GM19324 (cell line): ENCODE measurements around the gene PLK5.

Source experiments
- ATAC-seq: cut with Tn5 transposase; IDR thresholded peaks from one replicate; pipeline ENCODE4 v1.9.1; 2021; ENCODE audit warnings: mild to moderate bottlenecking, moderate library complexity; ENCODE audit not compliant: unreplicated experiment, low FRiP score

Gene PLK5

DNA sequence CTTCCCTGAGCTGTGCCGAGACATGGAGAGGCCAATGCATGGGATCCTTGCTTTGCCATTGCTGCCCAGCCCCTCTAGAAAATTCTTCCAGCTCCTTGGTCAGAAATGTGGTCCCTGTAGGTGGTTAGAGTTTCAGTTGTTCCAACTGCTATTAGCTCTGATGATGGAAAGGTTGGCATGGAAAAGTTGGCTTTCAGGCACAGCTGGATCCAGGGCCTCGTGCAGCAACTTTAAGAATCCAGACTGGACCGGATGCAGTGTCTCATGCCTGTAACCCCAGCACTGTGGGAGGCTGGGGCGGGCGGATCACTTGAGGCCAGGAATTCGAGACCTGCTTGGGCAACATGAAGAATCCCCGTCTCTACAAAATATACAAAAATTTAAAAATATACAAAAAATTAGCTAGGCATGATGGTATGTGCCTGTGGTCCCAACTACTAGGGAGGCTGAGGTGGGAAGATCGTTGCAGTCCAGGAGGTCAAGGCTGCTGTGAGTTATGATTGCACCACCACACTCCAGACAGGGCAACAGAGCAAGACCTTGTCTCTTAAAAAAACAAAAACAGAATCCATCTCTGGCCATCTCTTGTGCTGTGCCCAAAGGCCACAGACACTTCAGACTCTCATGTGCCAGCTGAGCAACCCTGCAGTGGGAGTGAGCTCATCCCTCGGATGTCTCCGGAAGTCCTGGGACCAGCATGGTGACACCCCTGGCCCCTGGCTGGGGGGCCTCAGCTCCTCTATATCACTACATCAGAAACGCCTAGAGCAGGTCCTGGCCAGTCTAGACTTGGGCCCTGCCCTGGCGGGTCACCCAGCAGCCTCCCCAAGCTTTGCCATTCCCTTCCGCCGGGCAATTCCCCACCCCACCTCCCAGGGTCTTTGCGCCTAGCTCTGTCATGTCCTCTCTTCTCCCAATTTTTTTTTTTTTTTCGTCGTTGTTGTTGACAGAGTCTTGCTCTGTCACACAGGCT lies 27.5 kb downstream of the PLK5 start:
- ATAC-seq: no peak

DNA sequence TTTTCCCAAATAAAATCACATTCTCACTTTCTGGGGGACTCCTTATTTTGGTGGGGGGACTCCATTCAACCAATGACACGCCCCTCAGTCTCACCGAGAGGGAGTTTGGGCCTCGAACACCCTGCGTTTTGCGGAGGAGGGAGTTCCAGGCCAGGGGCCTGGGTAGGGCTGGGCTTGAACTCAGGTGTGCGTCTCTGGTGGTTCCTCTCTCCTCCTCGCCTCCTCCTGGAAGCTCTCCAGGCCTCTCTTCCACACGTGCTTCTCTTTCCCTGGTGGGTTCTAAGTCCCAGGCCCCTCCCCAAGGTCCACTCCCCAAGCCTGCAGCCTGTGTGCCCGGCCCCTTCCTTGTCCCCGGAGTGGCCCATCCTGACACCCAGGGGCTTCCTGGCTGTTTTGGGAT lies 29.5 kb downstream of the PLK5 start:
- ATAC-seq: no peak

DNA sequence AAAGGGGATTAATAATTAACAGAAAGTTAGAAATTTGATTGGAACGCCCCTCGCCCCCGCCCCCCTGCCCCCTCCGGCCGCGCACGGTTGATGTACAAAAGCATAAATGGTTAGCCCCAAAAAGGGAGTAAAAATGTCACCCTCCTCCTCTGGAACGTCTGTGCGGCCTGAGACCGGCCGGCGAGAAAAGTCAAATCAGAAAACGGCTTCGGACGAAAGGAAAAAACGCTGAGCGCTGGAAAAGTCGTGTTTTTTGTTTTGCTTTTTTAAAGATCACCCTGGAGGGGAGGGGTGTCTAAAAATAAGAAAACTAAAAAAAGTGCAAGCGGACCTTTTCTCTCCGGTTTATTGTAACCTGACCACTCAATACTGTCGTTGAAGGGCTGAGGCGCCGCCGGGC lies 31.1 kb downstream of the PLK5 start:
- no peak for ATAC-seq

DNA sequence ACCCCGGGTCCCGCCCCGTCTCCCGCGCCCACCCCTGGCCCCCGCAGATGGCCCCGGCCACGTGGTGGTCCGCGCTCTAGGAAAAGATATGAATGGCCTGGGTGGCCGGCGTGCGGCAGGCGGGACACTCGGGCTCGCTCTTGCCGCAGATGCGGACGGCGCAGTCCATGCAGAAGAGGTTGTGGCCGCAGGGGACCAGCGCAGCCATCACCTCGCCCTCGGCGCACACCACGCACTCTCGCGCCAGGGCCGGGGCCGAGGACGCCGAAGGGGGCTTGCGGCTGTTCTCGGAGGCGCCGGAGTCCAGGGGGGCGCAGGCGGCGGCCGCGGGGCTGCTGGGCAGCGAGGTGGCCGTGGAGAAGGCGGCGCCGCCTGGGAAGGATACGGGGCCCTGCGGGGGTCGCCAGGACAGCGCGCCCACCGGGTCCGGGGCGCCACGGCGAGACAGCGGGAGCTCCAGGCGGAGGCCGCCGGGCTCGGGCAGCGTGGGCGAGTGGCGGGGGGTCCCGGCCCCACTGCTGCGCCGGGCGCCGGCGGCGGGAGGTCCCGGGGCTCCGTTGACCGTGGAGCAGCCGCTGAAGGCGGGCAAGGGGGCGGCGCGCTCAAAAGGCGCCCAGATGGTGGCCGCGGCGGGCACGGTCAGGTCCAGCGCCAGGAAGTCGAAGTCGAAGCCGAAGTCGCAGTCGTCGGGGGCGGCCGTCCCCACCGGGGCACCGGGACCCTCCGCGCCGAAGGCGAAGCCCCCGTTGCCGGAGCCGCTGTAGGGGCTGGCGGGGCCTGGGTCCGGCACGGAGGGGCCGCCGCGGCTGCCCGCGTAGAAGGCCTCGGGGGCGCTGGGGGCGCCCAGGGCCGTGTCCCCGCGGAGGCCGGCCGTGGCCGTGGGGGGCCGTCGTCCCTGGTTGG lies 31.9 kb downstream of the PLK5 start:
- no peak for ATAC-seq

DNA sequence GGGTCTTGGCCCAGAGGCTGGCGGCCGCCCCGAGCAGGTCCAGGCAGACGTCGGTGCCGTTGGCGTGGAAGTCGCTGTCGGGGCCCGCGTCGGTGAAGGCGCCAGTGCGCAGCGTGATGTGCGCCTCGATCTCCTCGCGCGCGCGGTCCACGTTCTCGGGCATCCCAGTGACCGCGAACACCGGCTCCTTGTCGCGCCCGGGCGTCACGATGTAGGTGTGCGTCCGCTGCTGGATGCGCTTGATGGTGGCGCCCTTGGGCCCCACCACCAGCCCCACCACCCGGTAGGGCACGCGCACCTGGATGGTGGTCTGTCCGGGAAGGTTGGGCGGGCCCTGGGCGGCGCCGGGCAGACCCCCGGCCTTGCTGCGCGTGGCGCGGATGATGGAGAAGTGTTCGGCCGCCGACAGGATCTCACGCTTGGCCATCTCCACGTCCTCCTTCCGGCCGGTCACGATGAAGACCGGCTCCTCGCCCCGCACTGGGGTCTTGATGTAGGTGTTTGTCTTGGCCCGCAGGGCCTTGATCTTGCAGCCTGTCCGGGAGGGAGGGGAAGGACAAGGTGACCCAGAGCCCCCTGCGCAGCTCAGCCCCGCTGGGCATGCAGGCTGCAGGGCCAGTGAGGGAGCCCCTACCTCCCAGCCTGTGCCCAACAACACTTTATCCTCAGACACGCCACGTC lies 32.7 kb downstream of the PLK5 start:
- ATAC-seq: no peak

DNA sequence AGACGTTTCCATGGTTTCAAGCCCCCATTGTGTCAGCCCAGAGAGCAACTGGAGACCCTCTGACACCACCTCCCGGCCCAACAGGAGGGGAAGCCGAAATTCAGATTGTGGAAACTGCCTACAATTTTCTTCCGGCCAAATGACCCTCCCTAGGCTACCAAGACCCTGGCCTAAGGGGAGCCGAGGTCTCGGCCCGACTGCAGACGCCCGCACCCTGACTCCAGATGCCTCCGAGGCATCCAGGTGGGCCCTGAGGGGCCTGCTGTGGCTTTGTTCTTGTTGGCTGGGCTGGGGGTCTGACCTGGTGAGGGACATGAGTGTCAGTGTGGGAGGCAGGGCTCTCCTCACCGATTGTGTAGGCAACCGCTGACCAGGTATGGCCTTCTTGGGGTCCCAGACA lies 34.7 kb downstream of the PLK5 start:
- ATAC-seq: no peak

DNA sequence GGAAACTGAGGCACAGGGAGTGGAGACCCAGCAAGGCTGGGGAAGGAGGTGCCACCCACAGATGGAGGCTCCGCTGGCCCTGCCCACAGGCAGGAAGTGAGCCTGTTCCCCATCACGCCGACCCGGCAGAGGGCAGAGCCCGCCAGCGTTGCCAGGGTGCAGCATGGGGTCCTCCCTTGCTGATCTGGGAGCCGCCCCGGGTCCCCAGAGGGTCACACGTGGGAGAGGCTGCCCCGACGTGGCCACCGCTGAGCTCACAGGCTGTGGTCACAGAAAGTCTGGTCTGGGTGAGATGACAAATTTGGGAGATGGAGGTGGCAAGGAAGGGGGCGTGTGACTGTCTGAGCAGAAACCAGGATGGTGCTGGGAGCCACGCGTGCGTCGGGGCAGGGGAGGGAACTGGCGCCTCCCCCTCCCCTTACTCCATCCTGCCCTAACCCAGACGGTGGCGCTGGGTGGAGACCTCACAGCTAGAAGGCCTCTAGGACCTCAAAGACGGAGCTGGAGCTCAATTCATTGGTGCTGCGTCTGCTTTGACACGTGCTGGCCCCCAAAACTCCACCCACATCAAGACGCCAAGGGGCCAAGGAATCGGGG lies 36.5 kb downstream of the PLK5 start:
- ATAC-seq: no peak

DNA sequence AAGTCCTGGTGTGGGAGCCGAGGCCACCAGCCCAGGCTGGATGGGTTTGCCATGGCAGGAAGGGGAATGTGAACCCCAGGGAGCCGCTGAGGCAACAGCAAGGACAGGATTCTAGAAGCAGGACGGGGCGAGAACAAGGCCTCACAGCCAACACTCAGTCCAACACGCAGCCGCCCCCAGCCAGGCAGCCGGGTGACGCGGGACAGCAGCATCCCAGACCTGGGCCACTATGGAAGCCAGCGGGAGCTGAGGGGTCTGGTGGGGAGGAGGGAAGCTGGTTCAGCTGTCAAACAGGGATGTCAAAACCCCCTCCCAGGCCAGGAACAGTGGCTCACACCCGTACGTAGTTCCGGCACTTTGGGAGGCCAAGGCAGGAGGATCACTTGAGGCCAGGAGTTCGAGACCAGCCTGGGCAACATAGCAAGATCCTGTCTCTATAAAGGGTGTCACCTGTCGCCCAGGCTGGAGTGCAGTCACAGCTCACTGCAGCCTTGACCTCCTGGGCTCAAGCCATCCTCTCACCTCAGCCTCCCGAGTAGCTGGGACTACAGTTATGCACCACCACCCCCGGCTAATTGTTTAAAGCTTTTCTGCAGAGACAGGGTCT lies 37.5 kb downstream of the PLK5 start:
- ATAC-seq: no peak

DNA sequence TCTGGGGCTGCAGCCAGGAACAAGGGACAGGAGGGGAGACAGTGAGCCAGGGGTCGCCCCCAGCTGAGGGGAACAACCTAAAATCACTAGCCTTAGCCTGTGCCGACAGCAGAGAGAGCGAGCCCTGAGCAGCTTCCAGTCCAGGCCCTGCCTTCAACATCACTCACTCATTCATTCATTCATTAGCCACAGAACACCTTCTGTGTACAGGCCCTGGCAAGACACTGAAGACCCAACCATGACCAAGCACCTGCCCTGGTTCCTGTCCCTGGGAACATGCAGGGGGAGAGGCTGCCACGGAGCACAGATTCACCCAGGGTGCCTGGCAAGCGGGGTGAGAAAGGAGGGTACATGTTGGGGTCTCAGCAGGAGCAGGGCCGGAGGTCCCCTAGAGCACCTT lies 39.4 kb downstream of the PLK5 start:
- no peak for ATAC-seq

DNA sequence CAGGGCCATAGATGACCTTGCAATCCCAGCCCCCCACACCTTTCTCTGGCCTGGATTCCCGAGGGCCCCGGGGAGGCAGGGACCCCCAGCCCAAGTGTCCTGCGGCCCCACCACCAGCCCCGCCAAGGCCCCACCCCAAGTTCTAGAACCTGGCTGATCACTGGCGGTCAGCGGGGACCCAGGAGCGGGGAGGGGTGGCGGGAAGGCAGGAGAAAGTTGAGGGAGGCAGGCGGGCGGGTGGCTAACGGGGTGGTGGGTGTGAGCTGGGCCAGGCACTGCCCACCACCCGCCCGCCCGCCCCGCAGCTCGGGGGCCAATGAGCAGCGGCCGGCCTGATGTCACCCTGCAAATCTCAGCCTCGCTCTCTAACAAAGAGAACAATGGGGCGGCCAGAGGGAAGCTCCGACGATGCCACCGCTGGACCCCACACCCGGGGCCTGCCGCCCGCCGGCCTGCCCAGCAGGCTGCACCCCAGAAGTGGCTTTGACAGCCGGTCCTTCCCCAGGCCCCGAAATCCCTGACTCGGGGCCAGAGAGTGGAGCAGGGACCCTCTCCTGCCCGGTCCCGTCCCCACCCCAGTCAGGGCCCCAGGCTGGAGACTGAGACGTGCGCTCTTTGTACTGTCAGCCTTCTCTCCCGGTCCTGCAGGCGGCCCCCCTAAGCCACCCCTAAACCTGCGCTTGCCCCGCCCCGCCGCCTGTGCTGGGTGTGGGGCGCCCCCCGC lies 42.7 kb downstream of the PLK5 start:
- ATAC-seq: no peak

DNA sequence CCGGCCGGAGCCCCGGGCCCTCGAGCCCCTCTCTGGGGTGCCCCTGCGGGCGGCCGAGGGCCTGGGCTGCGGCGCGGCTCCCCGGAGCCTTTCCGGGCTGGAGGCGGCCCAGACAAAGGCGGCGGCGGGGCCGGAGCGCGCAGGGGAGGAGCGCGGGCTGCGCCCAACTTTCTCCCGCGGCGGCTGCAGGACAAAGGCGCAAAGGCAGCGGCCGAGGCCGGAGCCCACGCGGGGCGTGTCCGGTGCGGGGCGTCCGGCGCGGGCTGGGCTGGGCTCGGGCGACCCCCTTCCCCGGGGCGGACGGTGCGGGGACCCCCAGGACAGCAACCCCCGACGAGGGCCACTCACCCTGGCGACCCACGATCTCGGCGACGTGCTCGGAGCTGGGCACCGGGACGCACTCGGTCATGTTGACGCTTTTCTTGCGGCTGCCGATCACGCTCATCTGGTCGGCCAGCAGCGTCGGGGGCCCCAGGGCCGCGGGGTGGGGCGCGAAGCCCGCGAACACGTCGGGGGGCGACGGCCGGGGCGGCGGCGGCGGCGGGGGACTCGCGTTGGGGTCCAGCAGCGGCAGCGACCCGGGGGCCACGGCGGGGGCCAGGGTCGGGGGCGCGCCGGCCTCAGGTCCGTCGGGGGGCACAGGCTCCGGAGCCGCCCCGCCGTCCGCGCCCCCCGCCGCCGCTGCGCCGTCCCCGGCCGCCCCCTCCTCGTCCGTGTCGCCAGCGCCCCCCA lies 43.4 kb downstream of the PLK5 start:
- ATAC-seq: no peak

DNA sequence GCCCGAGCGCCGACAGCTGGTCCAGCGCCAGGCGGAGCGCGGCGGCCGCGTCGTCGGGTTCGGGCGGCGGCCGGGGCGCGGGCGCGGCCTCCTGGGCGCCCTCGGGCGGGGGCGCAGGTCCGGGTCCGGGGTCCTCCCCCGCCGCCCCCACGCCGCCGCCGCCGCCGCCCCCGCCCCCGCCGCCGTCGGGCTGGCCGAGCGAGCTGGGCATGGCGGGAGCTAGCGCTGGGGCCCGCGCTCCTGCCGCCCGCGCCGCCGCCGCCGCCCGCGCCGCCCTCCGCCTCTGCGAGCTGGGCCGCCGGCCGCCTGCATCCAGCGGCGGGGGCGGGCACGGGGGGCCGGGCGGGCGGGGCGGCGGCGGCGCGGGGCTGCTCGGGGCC lies 44.0 kb downstream of the PLK5 start:
- peak; percentile 11 for ATAC-seq

DNA sequence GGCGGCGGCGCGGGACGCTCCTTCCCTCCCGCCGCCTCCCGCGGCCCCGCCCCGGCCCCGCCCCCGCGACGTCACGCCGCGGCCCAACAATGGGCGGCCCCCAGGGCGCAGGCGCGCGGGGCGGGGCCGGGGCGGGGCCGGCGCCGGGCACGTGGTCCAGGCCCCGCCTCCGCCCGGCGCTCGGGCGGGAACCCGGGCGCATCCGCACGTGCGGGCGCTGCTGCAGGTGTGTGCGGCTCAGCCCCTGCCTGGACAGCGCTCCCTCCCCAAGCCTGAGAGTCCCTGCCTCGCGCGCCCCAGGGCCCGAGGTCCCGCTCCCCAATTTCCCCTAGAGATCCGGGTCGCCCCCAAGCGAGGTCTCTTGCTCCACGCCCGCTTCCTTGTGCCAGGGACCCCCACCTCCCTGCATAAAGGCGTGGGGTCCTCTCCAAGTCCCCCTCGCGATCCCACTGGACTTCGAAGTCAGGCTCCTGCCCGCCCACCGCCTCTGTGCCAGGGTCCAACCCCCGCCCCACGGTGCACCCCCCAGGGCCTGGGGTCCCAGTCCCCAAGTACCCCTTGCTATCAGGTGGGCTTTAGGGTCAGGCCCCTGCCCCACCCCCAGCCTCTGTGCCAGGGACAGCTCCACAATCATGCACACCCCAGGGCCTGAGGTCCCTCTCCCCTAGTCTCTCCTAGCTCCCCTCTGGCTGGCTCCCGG lies 44.6 kb downstream of the PLK5 start, which contains the start of gene MEX3D:
MEX3D (minus strand) TSS at position 6 of the 700 bp plus-strand sequence. CDS start 267 bp downstream, outside the sequence.
- peak; percentile 68 for ATAC-seq

DNA sequence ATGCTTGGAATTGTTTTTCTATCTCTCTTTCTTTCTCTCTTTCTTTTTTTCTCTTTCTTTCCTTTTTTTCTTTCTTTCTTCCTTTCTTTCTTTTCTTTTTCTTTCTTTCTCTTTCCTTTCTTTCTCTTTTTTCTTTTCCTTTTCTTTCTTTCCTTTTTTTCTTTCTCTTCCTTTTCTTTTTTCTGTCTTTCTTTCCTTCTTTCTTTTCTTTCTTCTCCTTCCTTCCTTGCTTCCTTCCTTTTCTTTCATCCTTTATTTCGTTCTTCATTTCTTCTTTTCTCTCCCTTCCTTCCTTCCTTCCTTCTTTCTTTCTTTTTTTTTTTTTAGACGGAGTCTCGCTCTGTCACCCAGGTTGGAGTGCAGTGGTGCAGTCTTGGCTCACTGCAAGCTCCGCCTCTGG lies 46.1 kb downstream of the PLK5 start:
- no peak for ATAC-seq

DNA sequence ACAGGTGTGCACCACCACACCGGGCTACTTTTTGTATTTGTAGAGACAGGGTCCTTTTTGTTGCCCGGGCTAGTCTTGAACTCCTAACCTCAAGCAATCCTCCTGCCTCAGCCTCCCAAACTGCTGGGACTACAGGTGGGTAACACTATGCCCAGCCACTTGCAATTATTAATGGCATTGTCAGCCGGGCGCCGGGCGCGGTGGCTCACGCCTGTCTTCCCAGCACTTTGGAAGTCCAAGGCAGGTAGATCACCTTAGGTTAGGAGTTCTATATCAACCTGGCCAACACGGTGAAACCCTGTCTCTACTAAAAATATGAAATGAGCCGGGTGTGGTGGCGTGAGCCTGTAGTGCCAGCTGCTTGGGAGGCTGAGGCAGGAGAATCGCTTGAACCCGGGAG lies 47.0 kb downstream of the PLK5 start:
- no peak for ATAC-seq

DNA sequence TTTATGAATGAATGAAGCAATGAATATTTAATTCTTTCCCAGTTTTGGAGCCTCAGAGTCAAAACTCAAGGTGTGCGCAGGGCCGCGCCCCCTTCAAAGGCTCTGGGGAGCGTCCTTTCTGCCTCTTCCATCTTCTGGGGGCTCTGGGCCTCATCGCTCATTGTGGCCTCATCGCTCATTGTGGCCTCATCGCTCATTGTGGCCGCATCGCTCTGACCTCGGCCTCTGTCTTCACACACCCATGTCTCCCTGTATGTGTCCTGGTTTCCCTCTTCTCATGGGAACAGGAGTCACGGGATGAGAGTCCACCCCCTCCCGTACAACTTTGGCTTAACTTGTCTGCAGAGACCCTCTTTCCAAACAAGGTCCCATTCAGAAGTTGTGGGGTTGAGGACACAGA lies 47.5 kb downstream of the PLK5 start:
- no peak for ATAC-seq

DNA sequence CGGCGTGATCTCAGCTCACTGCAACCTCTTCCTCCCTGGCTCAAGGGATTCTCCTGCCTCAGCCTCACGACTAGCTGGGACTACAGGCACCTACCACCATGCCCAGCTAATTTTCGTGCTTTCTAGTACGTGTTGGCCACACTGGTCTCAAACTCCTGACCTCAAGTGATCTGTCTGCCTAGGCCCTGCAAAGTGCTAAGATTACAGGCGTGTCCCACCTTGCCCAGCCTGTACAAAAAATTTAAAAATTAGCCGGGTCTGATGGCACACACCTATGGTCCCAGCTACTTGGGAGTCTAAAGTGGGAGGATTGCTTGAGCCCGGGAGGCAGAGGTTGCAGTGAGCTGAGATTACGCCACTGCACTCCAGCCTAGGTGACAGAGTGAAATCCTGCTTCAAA lies 48.9 kb downstream of the PLK5 start:
- no peak for ATAC-seq
